ENCODE results near the gene SLC19A1.

Gene SLC19A1
- 13.2 to 35.2 reads per million in 2 experiments for total RNA-seq

GRCh38 chr21:45542242-45542666 is at the start of gene SLC19A1:
Gene SLC19A1 (minus strand): TSS chr21:45542440. CDS start chr21:45537959, 4,481 bp downstream.
- peak; percentile 57 for DNase-seq (ENCODE audit: low read depth)

- no peak for DNase-seq (ENCODE audit: low read depth)
Measured at GRCh38 chr21:45591619-45592207, 49.5 kb upstream of the SLC19A1 start.

- peak; percentile 37 for DNase-seq (ENCODE audit: low read depth)
Measured at GRCh38 chr21:45590726-45591618, 48.7 kb upstream of the SLC19A1 start.

- peak; percentile 77 for DNase-seq (ENCODE audit: low read depth)
Measured at GRCh38 chr21:45590246-45590725, 48.0 kb upstream of the SLC19A1 start.

GRCh38 chr21:45589686-45590245 is 47.5 kb upstream of the SLC19A1 start:
- no peak for DNase-seq (ENCODE audit: low read depth)

GRCh38 chr21:45588871-45589491 is 46.7 kb upstream of the SLC19A1 start:
- DNase-seq (ENCODE audit: low read depth), result no peak

GRCh38 chr21:45588086-45588825 is 46.0 kb upstream of the SLC19A1 start:
- no peak for DNase-seq (ENCODE audit: low read depth)

GRCh38 chr21:45586289-45586858 is 44.1 kb upstream of the SLC19A1 start:
- no peak for DNase-seq (ENCODE audit: low read depth)

- DNase-seq (ENCODE audit: low read depth), result no peak
Measured at GRCh38 chr21:45584786-45585185, 42.5 kb upstream of the SLC19A1 start.

GRCh38 chr21:45583831-45584509 is 41.7 kb upstream of the SLC19A1 start:
- DNase-seq (ENCODE audit: low read depth), result no peak

GRCh38 chr21:45582128-45582527 is 39.9 kb upstream of the SLC19A1 start:
- DNase-seq (ENCODE audit: low read depth), result no peak

GRCh38 chr21:45581322-45581712 is 39.1 kb upstream of the SLC19A1 start:
- DNase-seq (ENCODE audit: low read depth), result no peak

GRCh38 chr21:45580576-45581321 is 38.5 kb upstream of the SLC19A1 start:
- DNase-seq (ENCODE audit: low read depth), result no peak

GRCh38 chr21:45580181-45580575 is 37.9 kb upstream of the SLC19A1 start:
- DNase-seq (ENCODE audit: low read depth), result no peak

GRCh38 chr21:45579383-45580180 is 37.3 kb upstream of the SLC19A1 start:
- no peak for DNase-seq (ENCODE audit: low read depth)

- DNase-seq (ENCODE audit: low read depth), result no peak
Measured at GRCh38 chr21:45578811-45579381, 36.7 kb upstream of the SLC19A1 start.

GRCh38 chr21:45578176-45578801 is 36.0 kb upstream of the SLC19A1 start:
- no peak for DNase-seq (ENCODE audit: low read depth)

GRCh38 chr21:45577801-45578175 is 35.5 kb upstream of the SLC19A1 start:
- no peak for DNase-seq (ENCODE audit: low read depth)

Data from T follicular helper cell (primary cell).